ENCODE data around the gene CFAP61. TPM values are rescaled to one million over a fixed set of nuclear protein-coding genes. Genes with fewer than 3 reads are reported as not detected.

Gene CFAP61
- total and polyA plus RNA-seq, 9 of the 15 experiments (the other 6 are each of a cell fraction or from before 2014, with no cell fraction given), result 0.11 TPM; not detected in 8

DNA sequence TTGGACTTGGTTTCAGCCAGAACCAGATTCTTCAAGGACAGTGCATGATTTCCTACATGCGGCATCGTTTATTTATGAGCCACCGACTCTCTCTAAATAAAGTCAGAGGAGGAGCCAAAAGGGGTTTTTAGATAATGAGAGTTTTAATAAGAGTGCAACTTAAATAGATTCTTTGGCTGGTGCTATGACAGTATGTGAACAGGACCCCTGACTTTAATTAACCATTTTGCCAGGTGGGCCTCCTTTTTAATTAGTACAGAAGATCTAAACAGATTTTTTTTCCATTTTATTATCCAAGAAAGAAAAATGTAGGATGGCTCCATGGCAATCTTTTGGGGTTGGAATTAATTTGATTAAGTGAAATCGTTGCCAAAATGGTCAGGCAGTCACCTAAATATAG lies 240.8 kb downstream of the CFAP61 start:
- ChIA-PET CTCF (ENCODE audit: low intra/inter-chr PET ratio) (no interaction called here), POLR2A (no interaction called here)
- in situ Hi-C loops (cut with MboI), result no loop called here
- H3K9me3 ChIP-seq (replicated peaks; ENCODE audit: control insufficient read depth, insufficient read depth, low read depth, low read length), result no peaks in the 10 kb centered on the region
- H3K36me3 ChIP-seq (ENCODE audit: control insufficient read depth, insufficient read depth, low read length), result no peaks in the 10 kb centered on the region
- H3K4me3 ChIP-seq, result no peak overlapping the region
- no peaks in the 10 kb centered on the region for H3K79me2 ChIP-seq (ENCODE audit: control insufficient read depth, insufficient read depth, low read length)
- H3K27me3 ChIP-seq (ENCODE audit: control insufficient read depth in 2 of 2, insufficient read depth in 2 of 2, low read length in 2 of 2), result no peaks in the 10 kb centered on the region
- intact Hi-C loops (cut with micrococcal nuclease), result no loop called here
- FAIRE-seq (no peak), DNase-seq (ENCODE audit: extremely low read depth in 1 of 4, low spot score in 3 of 4) (no peak), ATAC-seq (no peak)
- H3K4me2 ChIP-seq (ENCODE audit: insufficient read depth, low read length), result no peak overlapping the region
- H3K4me1 ChIP-seq (replicated peaks in 1 of 2; ENCODE audit: control insufficient read depth in 2 of 2, insufficient read depth in 2 of 2, low read length in 2 of 2), result no peaks in the 10 kb centered on the region; a peak in 1 of 5 replicates
- no peaks in the 10 kb centered on the region for H4K20me1 ChIP-seq (replicated peaks; ENCODE audit: control insufficient read depth, insufficient read depth, low read length)
- BruUV-seq (replicated peaks), result no TSS peak
- H3K27ac ChIP-seq (ENCODE audit: extremely low read depth, low read depth, low read length), result no peak overlapping the region
- no peaks in the 10 kb centered on the region for H3K9me1 ChIP-seq (ENCODE audit: control insufficient read depth, insufficient read depth, low read length)
- H3K9ac ChIP-seq (ENCODE audit: insufficient read depth in 1 of 2, low read depth in 2 of 2, low read length in 2 of 2), result no peak overlapping the region
- WGBS (ENCODE audit: insufficient coverage, low coverage, missing lambda C conversion rate), result 0% methylated on average over 4 of the region's 4 CpGs
- no peak overlapping the region for H2AFZ ChIP-seq (ENCODE audit: low read depth, low read length)
- TF ChIP-seq ZNF316 (IDR thresholded peaks at IDR 0.05) (no peak), ZNF232 (CRISPR knock-in tag; IDR thresholded peaks at IDR 0.05) (no peak), GABPB1 (CRISPR knock-in tag; IDR thresholded peaks at IDR 0.05) (no peak), NCOR1 (IDR thresholded peaks at IDR 0.05) (no peak), MTF1 (CRISPR knock-in tag; IDR thresholded peaks at IDR 0.05; ENCODE audit: borderline replicate concordance) (no peak), RBFOX2 (IDR thresholded peaks at IDR 0.05; ENCODE audit: low read depth, low read length) (no peak), ZNF778 (CRISPR knock-in tag; IDR thresholded peaks at IDR 0.05) (no peak), ZBTB1 (CRISPR knock-in tag; IDR thresholded peaks at IDR 0.05; ENCODE audit: borderline replicate concordance, low read depth) (no peak)
- TF ChIP-seq, protein P1, sequence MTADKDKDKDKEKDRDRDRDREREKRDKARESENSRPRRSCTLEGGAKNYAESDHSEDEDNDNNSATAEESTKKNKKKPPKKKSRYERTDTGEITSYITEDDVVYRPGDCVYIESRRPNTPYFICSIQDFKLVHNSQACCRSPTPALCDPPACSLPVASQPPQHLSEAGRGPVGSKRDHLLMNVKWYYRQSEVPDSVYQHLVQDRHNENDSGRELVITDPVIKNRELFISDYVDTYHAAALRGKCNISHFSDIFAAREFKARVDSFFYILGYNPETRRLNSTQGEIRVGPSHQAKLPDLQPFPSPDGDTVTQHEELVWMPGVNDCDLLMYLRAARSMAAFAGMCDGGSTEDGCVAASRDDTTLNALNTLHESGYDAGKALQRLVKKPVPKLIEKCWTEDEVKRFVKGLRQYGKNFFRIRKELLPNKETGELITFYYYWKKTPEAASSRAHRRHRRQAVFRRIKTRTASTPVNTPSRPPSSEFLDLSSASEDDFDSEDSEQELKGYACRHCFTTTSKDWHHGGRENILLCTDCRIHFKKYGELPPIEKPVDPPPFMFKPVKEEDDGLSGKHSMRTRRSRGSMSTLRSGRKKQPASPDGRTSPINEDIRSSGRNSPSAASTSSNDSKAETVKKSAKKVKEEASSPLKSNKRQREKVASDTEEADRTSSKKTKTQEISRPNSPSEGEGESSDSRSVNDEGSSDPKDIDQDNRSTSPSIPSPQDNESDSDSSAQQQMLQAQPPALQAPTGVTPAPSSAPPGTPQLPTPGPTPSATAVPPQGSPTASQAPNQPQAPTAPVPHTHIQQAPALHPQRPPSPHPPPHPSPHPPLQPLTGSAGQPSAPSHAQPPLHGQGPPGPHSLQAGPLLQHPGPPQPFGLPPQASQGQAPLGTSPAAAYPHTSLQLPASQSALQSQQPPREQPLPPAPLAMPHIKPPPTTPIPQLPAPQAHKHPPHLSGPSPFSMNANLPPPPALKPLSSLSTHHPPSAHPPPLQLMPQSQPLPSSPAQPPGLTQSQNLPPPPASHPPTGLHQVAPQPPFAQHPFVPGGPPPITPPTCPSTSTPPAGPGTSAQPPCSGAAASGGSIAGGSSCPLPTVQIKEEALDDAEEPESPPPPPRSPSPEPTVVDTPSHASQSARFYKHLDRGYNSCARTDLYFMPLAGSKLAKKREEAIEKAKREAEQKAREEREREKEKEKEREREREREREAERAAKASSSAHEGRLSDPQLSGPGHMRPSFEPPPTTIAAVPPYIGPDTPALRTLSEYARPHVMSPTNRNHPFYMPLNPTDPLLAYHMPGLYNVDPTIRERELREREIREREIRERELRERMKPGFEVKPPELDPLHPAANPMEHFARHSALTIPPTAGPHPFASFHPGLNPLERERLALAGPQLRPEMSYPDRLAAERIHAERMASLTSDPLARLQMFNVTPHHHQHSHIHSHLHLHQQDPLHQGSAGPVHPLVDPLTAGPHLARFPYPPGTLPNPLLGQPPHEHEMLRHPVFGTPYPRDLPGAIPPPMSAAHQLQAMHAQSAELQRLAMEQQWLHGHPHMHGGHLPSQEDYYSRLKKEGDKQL (CRISPR knock-in tag; IDR thresholded peaks at IDR 0.05; ENCODE audit: borderline replicate concordance), result no peak
- TF ChIP-seq, protein P2, sequence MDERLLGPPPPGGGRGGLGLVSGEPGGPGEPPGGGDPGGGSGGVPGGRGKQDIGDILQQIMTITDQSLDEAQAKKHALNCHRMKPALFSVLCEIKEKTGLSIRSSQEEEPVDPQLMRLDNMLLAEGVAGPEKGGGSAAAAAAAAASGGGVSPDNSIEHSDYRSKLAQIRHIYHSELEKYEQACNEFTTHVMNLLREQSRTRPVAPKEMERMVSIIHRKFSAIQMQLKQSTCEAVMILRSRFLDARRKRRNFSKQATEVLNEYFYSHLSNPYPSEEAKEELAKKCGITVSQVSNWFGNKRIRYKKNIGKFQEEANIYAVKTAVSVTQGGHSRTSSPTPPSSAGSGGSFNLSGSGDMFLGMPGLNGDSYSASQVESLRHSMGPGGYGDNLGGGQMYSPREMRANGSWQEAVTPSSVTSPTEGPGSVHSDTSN (CRISPR knock-in tag; IDR thresholded peaks at IDR 0.05; ENCODE audit: low read depth), result no peak
- TF ChIP-seq, protein P2 (tag; conservative IDR thresholded peaks at IDR 0.05; ENCODE audit: low read depth), result no peak
- TF ChIP-seq, protein P3, sequence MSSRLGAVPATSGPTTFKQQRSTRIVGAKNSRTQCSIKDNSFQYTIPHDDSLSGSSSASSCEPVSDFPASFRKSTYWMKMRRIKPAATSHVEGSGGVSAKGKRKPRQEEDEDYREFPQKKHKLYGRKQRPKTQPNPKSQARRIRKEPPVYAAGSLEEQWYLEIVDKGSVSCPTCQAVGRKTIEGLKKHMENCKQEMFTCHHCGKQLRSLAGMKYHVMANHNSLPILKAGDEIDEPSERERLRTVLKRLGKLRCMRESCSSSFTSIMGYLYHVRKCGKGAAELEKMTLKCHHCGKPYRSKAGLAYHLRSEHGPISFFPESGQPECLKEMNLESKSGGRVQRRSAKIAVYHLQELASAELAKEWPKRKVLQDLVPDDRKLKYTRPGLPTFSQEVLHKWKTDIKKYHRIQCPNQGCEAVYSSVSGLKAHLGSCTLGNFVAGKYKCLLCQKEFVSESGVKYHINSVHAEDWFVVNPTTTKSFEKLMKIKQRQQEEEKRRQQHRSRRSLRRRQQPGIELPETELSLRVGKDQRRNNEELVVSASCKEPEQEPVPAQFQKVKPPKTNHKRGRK (tag; IDR thresholded peaks at IDR 0.05), result no peak
- TF ChIP-seq, protein P4, sequence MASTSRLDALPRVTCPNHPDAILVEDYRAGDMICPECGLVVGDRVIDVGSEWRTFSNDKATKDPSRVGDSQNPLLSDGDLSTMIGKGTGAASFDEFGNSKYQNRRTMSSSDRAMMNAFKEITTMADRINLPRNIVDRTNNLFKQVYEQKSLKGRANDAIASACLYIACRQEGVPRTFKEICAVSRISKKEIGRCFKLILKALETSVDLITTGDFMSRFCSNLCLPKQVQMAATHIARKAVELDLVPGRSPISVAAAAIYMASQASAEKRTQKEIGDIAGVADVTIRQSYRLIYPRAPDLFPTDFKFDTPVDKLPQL (IDR thresholded peaks at IDR 0.05; ENCODE audit: extremely low read depth, insufficient read length), result no peak
